Kidney glomerular epithelial cell (primary cell): ENCODE results near the gene FRMPD2.
"Not testable (repeated sequence)": the region's sequence is repeated elsewhere in the genome, so short reads cannot be mapped to it uniquely, and the experiment has no call there.

ENCODE experiments used
- DNase-seq: peaks from one replicate; lab custom pipeline; 2025; lab: John Stamatoyannopoulos, UW

The FRMPD2 gene

GRCh38 chr10:48126251-48126650 is 148.2 kb downstream of the FRMPD2 start:
- not testable (repeated sequence) for DNase-seq

- DNase-seq = not testable (repeated sequence)
Measured at GRCh38 chr10:48125631-48126030, 148.9 kb downstream of the FRMPD2 start.

DNA sequence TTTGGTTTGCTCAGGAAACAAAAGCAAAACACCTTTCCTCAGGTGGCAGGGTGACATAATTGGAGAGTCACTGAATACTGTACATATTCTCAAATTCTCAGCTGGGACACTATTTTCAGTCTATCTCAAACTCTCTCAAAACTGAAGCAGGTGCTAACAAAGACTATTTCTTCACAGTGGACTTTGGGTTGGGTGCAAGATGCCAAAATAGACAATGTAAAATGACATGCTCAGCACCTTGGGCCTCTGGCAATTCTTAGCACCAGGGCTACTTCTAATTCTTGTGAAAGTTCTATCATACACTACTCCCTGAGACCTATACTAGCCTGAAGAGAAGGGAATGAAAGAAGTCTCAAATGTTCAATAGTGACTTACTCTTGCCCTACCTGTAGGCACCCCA is 151.9 kb downstream of the FRMPD2 start:
- DNase-seq = not testable (repeated sequence)

DNA sequence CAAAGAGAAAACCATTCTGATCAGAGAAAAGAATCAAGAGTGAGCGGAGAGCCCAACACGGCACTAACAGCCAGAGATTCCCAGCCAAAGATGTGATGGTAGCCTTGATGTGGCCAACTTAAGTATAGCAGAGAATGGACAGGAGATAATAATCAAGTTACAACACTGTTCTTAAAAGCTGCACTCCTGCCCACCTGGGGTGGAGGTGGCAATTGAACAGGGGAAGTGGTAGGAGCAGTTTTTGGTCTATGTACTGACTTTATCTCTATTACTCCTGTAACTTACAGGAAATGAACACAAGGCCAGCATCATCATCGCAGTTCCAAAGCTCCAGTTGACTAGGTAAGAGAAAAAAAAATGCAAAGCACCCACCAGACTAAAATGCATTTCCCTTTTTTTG is 164.2 kb downstream of the FRMPD2 start:
- not testable (repeated sequence) for DNase-seq
